GM04504 (cell line): ENCODE results near the gene KLHL29.

Experiments used
- DNase-seq: peaks from one replicate; pipeline ENCODE4 v3.0.0-alpha.2; 2012; ENCODE audit warnings: low read depth

Gene KLHL29

DNA sequence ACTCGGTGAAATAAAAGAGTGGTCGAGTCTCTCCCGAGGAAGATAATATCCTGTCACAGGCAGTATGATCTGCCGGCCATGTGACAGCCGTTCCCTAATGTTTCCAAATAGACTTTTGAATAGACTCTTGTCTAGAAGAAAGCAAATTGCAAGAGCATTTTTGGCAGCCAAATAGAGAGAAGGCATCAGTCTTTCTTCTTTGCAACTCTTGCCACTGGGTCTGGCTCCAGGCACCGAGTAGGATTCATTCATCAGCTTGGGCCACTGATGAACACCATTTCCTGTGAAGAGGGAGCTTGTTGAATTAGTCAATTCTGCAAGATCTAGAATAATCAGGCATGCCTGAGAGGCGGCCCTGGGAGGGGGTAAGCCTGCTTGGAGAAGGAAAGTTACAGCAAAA lies 165.6 kb downstream of the KLHL29 start:
- DNase-seq, result no peak

DNA sequence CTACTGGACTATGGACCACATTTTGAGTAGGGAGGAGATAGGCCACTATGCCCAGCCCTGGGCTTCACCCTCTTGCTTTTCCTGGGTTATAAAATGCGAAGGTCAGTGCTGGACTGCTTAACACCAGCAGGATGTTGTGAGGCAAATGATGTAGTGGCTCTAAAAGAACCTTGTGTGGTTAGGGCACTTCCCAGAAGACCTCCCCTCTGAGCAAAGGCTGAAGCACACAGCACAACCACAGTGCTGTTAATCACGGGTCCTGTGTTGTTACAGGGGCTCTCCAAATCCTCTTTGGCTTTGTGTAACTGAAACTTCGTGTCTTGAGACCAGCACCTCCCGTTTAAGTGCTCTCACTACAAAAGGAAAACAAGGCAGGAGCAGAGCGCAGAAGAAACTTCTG lies 166.9 kb downstream of the KLHL29 start:
- DNase-seq, result no peak

DNA sequence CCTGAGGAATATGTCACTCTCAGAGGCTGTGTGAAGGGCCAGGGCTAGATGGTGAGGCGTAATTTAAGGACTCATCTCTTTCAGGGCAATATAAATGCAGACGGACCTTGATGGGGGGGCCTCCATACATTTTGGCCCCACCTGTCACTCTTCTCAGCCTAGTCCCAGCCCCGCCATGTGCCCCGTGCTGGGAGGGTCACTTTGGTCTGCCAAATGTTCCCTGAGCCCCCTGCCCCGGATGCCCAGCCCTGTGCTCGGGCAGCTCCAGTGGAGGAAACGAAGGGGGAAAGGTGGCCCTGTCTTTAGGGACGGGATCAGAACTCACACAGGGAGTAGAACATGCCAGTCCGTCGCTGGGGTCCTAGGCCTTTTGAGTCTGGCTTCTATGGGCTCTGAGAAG lies 168.6 kb downstream of the KLHL29 start:
- DNase-seq, result no peak

DNA sequence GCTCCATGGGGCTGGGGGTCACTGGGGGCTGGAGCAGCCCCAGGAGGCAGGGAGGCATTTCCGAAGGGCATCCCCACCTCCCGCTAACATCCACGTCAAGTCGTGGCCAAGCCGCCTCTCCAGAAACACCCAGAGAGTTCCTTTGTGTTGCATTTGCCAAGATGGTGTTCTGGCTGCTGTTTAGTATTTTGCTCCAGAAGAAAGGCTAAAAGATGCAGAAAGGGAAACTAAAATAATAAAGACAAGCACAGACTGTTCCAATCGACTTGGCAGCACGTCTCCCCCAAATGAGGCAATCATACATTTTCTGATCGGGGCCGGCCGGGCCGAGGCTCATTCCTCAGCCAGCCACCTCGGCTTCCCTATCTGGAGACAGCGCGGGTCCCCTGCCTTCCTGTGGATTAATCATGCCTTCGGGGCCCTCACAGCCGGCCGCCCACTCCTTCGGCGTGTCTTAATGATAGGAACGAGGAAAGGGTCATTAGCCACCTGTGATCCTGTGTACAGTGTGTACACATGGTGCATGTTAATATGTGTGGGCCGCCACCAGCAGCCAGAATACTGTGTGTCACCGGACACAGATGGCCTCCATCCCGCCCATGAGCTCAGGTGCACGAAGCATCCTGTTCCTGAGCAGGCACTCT lies 169.2 kb downstream of the KLHL29 start:
- DNase-seq, result no peak

DNA sequence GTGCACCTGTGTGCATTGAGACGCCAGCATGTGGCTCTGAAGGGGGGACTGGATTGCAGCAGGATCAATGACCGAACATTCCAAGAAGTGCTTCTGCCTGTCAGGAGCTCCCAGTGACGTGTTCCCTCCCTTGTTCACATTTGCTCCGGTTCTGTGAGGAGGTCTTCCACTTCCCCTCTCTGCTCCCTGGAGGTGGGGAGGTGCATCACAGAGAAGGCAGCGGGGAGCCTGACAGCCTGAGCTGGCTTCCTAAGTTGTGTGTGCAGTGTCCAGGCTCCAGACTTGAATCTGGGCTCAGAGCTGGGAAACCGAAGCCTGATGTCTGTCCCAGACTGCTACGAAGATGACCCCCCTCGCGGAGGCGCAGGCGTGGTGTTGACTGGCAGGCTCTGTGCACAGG lies 171.0 kb downstream of the KLHL29 start:
- DNase-seq, result no peak

DNA sequence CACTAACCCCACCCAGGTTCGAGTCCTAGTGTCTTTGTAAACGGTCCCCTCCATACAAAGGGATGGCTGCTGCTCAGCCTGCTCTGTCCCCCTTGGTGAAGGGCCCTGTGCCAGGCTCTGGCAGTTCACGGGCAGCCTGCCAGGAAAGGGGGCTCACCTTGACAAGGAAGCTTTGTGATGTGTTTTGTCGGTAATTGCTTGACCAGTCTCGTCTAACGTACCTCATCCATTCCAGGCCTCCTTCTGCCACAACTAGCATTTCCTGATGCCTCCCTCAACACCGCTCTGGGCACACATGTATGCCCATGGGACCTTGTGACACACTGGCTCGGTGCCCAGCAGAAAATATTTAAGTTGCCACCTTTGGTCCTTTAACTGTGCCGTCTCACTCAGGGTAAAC lies 171.9 kb downstream of the KLHL29 start:
- no peak for DNase-seq

DNA sequence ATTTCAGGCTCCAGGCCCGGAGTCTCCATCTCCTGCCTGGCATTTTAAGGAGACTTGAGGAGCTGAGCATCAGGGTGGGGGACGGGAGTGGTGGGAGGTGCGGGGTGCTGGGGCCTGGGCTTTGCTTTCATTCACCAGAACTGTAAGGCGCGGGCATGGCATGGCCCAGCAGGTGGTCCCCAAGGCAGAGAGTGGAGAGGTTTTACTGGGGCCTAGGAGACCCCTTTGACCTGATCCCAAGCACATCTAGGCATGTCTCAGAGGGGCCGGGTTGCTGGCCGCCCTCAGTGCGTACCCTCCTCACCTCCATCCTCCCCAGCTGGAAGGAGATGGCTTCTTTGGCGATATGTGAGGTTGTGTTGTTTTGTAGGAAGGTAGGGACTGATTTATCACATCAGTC lies 172.5 kb downstream of the KLHL29 start:
- no peak for DNase-seq

DNA sequence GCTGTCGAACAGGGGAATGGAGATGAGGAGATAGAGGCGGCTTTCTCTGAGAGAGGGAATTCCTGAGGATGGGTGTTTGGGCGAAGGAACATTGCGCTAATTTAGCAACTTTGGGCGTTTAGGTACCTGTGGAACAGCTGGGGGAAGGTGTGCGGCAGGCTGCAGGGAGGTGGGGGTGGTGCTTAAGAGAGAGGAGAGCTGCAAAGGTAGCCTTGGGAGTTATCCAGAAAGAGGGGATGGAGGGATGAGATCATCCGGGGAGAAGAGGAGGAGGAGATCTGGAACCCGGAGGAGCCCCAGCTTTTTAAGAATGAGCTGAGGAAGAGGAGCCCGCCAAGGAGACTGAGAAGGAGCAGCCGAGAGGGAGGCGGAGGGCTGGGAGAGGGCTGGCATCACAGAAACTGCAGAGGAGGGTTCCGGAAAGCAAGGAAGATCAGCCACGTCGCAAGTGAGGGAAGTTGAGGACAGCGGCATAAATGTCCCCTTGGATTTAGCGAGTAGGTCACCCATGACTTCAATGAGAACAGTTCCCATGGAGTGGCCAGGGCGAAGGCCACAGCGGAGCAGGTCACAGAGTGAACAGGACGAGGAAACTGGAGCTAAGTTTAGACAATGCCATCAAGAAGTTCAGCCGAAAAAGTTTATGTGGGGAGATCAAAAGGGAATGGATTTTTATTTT lies 174.7 kb downstream of the KLHL29 start:
- DNase-seq, result no peak

DNA sequence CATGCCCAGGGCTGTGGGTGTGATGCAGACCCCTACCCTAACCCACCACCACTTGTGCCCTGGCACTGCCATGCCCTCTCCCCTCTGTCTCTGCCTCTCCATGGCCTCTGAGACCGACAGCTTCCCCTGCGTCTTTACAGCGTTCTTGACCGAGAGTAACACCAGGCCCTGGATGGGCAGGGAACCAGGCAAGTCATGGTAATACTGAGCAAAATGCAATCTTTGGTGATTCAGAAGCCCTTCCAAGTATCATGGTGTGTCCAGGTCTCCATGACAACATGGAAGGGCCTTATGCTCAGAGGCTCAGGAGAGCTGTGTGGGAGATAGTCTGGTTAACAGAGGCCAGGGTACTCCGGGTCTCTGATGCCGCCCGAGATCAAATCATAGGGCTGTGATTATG lies 176.1 kb downstream of the KLHL29 start:
- DNase-seq, result no peak

DNA sequence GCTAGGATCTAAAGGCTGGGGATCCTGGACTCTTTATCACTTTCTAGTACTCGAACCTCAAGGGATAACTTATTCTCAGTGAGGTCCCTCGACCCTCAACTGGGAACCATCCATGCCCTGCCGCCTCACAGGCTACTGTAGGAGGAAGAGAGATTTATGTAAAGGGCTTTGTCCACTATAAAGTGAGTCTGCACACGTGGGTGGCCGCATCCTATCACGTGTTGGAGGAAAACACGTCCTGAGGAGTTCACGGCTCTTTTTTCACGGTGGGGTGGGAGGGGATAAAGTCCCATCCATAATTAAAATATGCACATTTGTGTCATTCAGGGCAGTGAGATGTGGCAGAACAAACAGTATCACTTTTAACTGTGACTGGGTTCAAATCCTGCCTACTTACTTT lies 176.6 kb downstream of the KLHL29 start:
- DNase-seq, result no peak

DNA sequence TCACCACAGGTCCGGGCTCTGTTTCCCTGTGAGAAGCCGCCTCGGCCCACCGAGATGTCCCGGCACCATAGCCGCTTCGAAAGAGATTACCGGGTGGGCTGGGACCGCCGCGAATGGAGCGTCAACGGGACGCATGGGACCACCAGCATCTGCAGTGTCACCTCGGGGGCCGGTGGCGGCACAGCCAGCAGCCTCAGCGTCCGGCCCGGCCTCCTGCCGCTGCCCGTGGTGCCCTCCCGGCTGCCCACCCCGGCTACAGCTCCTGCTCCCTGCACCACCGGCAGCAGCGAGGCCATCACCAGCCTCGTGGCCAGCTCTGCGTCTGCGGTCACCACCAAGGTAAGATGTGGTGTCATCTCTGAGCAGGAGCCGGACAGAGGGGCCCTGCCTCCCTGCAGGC lies 177.2 kb downstream of the KLHL29 start:
- DNase-seq, result no peak

DNA sequence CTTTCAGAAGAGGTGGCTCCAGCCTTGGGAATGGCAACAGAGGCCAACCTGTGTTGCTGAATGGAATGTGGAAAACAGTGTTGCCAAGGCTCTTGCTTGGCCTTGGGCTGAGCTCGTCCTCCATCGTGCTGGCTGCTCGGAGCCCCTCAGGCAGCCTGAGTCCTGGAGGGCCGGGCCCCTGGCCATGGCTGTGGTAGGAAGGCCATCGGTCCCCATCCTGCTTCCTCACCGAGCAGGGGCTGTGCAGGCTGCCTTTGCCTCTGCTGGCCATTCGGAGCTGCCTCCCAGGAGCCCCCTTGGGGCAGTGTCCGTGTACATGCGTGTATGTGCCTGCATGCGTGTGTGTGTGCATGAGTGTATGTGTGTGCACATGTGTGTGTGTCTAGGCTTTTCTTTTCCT lies 178.2 kb downstream of the KLHL29 start:
- DNase-seq, result no peak

DNA sequence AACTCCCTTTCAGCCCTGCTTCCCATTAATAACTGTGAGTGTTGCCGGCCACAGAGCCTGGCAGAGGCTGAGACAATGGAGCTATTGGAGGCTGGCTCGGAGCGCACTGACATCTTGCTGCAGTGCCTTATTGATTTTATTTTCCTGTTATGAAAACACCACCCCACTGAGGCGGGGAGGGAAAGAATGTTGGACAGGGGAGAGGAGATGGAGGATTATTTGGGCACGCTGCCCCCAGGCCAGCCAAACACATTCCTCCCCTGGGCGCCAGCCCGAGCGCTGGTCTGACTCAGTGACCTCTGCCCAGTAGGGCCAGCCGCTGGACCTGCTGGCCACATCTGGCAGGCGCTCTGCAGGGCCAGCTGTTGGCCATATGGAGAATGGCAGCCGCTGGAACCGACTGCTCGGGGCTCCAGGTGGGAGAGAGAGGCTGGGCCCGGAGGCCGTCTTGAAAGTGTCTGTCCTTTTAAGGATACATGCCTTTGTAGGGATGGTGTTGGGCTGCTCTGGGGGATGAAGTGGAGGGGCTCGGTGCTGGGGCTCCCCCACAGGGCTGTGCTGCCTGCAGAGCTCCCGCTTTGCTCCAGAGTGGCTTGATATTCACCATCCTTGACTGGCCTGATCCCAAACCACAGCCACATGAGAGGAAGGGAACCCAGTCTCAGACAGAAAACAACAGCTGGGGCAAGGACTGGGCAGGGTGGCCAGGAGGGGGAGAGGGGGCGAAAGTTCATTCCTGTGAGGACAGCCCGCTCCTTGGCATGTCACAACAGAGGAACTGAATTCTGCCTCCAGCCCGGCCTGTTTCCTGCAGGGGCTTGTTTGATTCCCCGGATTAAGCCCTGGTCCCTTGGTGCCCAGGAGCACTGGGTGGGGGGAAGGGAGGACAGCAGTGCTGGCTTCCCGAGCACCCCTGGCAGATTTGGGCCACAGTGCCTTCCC lies 179.0 kb downstream of the KLHL29 start:
- peak; percentile 54 for DNase-seq

DNA sequence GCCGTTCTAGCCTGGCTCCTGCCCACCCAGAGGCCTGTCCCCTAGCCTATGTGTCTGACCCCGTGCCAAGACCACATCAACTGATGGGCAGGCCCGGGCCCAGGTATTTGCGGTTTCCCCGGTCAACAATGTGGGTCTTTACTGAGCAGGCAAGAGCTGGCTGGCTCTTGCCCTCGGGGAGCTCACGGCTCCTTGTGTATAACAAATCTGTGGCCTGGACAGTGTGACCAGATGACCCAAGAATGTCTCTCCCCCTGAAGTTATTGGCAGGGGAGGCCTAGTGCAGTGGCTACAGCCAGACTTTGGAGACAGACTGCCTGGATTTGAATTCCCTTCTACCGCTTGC lies 179.6 kb downstream of the KLHL29 start:
- no peak for DNase-seq

DNA sequence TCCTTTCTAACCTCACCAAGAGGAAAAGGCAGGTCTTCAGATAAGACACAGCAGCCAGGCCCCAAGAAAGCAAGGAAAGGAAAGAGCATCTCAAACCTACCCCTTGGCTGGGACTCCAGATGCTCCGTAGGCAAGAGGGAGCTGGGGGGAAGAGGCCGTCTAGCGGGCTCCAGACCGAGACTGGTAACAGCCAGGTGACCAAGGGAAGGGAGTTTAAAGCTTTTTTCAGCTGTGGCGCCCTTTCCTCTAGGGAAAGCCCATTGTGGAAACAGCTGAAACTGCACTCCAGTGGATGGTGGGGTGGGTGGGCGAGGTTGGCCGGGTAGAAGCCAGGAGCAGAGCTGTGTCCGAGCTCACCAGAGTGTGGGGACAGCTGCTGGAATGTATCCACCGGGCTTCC lies 180.4 kb downstream of the KLHL29 start:
- DNase-seq, result no peak

DNA sequence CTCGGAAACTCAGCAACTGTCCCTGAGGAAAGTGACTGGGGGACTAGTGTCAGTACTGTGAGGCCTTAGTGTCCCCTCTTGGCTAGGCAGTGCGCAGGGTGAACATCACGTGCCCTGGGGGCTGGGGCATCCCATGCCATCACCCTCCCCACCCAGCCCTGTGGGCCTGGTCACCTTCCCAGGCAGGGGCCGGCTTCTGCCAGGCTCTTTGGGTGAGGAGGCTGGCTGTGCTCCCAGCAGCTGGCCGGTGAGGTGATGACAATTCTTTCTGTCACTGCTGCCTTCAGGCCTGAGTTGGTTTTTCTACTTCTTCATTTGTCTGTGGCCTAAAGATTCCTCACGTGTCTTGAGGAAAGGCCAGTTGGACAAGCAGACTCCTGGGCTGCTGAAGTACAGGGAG lies 180.8 kb downstream of the KLHL29 start:
- DNase-seq, result no peak

DNA sequence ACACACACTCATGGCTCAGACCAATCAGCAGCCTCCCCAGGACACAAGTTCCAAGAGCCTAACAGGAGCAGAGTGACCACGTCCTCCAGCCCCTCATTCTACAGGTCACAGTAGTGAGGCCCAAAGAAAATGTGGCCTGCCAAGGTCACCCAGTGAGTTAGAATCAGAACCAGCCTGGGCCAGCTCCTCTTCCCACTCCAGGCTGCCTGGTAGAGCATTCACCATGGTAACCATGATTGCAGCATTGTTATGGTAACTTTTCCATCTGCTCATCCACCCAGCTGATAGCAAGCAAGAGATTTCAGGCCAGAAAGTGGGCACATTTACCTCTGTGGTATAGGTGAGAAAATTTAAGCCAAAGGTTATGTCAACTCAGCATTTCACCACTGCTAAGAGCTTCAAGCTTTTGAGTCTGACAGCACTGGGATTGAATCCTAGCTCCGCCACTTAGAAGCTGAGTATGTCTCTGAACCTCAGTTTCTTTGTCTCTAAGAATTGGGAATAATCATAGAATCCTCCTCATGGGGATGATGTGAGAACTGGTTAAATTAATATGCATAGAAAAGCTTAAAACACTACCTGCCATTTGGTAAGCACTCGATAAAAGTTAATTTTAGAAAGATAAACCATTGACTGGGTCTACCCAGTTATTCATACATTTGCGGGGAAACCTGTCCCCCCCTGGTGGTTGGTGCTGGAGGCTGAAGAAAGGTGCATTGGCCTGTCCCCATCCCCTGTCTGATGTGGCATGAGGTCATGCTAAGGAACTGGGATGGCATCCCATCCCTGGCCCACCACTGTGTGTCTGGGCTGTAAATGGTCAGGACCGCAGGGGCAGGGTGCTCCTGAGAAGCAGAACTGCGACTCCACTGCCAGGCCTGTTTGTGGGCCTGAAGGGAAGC lies 181.5 kb downstream of the KLHL29 start:
- no peak for DNase-seq

DNA sequence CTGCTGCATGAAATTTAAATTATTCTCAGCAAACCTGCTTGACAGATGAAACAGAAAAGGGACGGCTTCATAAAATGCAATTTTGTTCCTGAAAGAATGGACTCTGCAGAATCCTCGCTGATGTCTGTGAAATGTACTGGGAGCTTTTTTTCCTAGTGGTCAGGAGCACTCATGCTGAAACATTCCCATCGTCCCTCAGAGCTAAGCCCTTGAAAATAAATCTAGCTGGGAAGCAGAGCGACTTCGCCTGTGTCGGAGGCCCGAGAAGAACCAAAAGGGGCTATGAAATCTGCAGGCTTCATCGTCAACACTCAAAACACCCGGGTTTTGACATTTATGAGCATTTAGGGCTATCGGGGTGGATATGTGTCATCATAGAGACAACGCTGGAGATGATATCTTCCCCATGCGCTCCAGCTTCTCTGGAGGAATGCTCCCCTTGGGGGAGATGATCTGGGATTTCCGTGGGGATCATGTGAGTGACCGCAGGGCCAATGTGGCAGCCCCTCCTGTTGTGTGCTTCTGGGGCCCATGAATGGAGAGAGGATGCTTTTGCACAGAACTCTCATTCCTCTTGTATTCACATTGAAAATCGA lies 182.3 kb downstream of the KLHL29 start:
- DNase-seq, result no peak

DNA sequence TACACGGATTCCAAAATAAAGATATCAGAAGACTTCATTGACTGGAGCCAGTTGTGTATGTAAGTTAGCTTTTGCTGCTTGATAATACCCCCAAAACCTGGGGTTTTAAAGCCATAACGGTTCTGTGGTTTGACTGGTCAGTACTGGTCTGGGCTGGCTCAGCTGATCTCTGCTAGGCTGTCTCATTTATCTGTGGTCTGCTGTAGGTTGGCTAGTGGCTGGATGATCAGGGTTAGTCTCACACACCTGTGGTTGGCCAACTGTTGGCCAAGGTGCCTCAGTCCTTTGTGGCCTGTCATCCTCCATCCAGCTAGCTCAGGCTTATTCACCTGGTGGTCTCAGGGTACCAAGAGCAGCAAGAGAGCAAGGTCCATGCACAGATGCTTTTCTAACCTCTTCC lies 183.2 kb downstream of the KLHL29 start:
- DNase-seq, result no peak

DNA sequence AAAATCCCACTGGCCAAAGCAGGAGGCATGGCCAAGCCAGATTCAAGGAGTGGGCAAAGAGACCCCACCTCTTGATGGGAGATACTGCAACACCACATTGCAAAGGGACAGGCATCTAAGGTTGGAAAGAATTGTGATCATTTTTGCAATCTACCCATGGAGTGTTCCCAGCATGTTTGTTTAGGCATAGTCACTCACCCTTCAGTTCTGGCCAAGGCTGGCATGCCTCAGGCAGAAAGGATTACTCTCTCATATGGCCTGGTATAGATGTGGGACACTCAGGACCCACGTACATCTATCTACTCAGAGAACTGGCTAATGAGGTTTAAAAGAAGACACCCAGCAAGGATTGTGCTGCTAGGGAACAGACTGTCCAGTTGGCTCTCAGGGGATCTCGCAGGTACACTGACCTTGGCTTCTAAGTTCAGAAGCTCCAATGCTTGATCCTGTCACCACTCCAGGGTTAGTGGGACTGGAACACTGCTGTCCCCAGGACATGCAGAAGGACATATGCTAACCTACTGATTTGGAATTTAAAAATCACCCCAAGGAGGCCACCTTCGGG lies 183.7 kb downstream of the KLHL29 start:
- no peak for DNase-seq

DNA sequence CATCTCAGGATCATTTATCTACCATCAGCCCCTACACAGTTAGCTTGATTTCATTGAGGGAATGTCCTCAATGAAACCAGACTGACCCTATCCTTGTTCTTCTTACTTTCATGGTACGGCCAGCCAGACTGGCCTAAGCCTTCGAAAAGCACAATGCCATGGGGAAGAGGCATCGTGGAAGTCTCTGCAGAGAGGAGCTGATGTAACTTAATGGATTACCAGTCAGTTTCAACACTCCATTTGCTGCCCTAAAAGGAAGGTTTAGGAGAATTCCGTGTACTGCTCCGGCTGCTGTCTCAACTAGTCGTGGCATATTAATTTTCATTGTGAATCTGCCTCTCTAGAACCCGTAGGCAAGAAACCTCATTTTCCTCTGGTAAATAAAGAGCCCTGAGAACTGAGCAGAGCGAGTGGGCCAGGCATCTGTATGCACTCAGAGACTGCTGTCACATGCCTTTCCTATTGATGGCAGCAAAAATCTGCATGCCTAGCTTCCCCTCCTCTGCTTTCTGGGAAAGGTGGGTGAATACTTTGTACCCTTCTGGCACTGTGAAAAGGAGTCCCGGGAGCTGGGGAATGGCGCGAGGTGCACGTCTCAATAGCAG lies 184.9 kb downstream of the KLHL29 start:
- no peak for DNase-seq
